CD4-positive, alpha-beta T cell treated with Interleukin-15 for 1 hour (primary cell): ENCODE data around the gene GPALPP1.
"Not testable (repeated sequence)": the region's sequence is repeated elsewhere in the genome, so short reads cannot be mapped to it uniquely, and the experiment has no call there.

Source experiments
- DNase-seq: peaks from one replicate; pipeline ENCODE4 v3.0.0-alpha.2; 2020

GPALPP1 gene

GRCh38 chr13:44989071-44989889 lies at the start of gene GPALPP1, which contains the start of gene NUFIP1:
Gene GPALPP1 (plus strand): TSS chr13:44989538. CDS start chr13:44989655, 117 bp downstream.
Gene NUFIP1 (minus strand): TSS chr13:44989471. CDS start chr13:44989436, 35 bp downstream.
- peak; percentile 90 for DNase-seq

GRCh38 chr13:44943411-44943810 lies 45.9 kb upstream of the GPALPP1 start:
- DNase-seq = not testable (repeated sequence)

DNA sequence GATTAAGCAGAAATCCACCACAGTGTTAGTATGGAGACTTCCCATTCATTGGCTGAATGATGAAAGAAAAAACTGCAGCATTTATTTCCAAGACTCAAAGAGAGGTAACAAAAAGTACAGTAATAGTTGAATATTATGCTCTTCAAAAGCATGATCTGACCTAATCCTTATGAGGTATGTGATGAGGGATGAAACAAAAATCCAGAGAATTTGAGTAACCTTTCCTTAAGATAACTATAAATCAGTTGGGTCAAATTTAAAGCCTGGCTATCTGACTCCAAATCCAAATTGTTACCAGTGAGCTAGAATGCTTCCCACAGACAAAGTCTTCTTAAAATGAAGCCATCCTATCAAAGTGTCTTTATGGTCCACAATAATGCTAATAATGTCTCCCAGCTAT lies 38.2 kb upstream of the GPALPP1 start:
- no peak for DNase-seq

- no peak for DNase-seq
Measured at GRCh38 chr13:44952671-44953070, 36.7 kb upstream of the GPALPP1 start.

GRCh38 chr13:44954224-44954623 lies 35.1 kb upstream of the GPALPP1 start:
- DNase-seq = no peak

- no peak for DNase-seq
Measured at GRCh38 chr13:44955406-44955805, 33.9 kb upstream of the GPALPP1 start.

GRCh38 chr13:44961997-44962396 lies 27.3 kb upstream of the GPALPP1 start:
- no peak for DNase-seq

GRCh38 chr13:44967704-44968433 lies 21.5 kb upstream of the GPALPP1 start:
- no peak for DNase-seq

DNA sequence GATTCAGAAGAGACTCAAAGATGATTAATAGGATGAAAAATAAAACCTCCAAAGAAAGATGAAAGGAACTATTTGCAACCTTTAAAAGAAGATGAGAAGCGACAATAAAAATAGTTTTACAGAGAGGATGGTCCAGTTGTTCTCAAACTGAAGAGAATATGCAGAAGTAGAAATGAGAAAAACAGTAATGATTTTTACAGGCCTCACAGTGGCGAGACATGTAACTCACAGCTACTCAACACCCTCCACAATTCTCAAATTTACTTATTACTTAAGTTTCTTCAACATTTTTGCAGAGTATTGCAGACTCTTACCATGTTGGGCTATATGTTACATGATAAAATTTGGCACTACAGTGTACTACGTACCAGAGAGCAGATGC lies 20.9 kb upstream of the GPALPP1 start:
- no peak for DNase-seq

DNA sequence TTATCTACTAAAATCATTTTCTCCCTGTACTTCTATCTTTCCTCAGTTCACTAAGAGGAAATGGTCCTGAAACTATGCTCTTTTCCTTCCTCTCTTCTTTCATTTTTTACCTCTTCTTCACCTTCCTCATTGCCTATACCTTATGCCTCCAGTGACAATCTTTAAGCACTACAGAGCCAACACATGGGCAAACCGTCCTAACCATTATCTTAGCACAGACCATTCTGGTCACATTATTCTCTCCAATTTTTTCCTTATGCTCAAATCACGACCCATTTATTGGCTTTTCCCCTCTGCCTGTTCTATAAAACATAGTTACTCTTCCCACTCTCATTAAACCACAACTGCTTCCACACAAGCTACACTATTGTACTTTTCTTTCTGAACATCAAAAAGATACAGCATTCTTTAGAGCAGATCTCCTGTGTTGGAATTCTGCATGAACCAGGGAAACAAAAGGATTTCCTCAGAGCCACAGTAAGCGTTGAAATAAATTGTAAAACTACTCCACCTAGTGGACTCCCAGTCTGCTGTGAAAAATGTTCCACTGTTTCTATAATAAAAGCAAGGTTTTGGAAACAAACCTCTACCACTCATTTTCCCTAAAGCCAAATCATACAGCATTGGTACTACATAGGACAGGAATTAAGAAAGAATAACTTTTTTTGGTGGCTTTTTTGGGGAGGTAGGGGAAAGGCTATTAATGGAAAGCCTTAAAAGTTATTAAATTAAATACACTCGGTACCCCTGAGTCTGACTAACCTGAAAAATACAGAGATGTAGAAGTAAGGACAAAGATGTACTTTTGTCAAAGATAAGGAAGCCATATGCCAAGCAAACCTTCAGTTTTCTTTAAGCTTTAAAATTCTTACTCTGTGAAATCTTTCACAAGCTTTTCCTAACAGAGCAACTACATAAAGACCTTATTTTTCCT lies 19.5 kb upstream of the GPALPP1 start:
- DNase-seq = no peak

DNA sequence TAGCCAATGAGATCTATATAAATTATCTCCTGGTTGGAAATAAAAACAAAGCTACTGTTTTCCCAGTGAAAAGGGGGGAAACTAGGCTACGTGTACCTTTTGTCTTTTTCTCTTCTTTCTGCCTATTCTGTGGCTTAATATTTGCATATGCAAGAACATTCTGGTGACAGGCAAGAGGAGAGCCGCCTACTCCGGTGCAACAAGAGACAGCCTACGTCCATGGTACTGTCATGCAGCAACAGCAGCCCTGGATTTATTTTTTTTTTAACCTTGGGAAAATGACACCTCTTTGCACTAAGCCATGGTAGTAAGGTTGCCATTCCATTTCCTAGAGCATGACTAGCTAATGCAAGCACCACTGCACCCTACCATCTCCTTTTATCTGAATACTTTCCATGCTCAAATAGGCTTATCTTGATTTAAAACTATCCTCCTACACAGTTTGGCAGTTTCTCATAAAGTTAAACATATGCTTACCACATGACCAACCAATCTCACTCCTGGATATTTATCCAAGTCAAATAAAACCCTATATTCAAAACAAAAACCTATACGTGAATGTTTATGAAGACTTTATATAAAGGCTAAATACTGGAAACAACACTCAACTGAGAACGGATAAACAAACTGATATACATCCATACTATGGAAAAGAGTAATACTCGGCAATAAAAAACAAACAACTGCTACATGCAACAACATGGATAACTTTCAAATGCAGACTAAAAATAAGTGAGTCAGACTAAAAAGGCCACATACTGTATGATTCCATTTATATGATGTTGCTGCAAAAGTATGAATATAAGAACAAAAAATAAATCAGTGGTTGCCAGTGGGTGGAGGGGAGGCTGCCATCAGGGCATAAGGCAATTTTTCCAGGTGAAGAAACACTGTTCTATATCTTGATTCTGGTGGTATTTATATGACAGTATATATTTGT lies 17.4 kb upstream of the GPALPP1 start:
- no peak for DNase-seq

DNA sequence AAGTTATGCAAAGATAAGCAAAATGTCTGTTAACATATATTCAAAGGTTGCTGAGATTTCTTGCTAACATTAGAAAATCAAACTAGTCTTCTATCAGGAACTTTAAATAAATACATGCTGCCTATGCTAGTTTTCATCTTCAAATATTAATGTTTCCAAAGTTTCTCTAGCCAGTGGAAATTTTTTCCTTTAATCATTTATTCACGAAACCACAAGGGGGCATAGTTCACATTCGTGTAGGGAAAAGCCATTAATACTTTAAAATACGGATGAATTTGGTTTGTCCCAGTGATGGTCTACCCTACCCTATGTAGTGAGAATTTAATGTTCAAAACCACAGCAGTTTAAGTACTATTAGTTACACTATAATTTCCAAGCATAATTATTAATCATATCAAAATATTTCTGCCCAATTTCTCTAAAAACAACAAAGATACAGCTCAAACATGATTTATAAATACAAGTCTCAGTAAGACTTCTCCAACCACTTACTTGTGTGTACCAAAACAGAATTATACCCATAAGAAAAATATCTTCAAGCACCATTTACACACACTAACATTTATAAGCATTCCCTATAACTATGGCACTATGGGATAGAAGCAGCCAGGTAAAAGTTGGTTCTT lies 16.3 kb upstream of the GPALPP1 start:
- DNase-seq = no peak

DNA sequence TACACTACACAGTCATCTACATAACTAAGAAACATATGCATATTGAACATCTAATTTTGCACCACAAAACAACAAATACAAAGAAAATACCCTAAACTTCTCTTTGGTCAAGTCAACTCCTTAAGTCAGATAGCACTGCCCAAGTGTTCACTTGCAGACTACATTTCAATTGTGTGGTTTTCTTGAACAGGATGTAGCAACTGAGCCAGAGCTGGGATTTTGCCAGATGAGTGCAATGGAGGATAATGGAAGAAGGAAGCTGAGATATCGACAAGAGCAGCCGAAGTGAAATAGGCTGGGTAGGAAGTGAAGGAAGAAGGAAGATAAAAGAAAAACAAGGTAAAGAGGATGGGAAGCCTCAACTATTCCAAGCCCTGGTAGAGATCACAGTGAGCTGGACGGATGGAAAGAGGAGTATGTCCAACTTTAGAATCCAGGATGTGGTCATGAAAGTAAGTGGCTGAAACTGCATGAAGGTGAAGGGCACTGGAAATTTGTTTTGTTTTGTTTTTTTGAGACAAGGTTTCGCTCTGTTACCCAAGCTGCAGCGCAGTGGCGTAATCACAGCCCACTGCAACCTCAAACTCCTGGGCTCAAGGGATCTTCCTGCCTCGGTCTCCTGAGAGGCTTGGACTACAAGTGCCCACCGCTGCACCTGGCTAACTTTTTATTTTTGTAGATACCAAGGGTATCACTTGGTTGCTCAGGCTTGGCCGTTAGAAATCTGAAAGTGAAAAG lies 15.1 kb upstream of the GPALPP1 start:
- DNase-seq = no peak

GRCh38 chr13:44976196-44976595 lies 13.1 kb upstream of the GPALPP1 start:
- no peak for DNase-seq

DNA sequence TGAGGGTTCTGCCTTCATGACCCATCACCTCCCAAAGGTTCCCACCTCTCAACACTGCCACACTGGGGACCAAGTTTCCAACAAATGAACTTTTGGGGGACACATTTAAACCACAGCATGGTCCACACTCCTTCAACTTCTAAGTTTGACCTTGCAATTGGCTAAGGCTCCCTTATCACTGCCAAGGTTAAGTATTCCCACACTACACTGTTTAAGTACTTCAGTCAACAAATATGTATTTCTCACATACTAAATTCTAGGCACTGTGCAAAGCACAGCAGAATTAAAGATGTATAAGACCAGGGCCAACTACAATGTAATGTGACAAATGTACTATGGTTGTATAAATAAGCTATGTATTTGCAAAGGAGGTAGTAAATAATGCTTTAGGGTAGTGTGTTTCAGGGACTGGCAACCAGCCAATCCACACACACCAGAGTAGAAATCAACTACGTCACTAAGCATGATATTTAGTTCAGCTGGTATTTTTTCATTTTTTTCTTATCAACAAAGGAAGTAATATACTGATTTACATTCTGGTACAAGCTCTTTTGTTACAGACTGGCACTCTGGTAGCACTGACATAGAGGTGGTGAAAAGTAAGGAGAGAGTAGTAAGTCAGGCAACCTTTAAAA lies 12.3 kb upstream of the GPALPP1 start:
- DNase-seq = no peak

- DNase-seq = no peak
Measured at GRCh38 chr13:44978328-44978727, 11.0 kb upstream of the GPALPP1 start.

- DNase-seq = no peak
Measured at GRCh38 chr13:44989941-44990340, 603 bp downstream of the GPALPP1 start.

- no peak for DNase-seq
Measured at GRCh38 chr13:45003417-45003816, 14.1 kb downstream of the GPALPP1 start.

DNA sequence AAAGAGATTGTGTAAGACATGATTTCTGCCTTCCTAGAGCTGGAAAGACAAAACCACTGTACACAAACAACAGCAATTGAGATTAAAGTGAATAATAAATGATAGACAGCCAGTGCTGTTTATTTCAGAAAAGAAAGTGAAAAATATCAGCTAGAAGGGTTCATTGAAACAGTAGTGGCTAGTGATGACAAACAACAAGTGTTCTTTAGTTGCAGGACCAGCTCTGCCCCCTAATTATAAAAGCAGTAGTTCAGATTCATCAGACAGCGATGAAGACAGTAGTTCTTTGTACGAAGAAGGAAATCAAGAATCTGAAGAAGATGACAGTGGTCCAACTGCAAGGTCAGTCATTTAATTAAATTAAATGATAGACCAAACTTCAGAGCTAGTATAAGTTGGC lies 14.8 kb downstream of the GPALPP1 start:
- DNase-seq = no peak

- DNase-seq = no peak
Measured at GRCh38 chr13:45007225-45007624, 17.9 kb downstream of the GPALPP1 start.
